Esophagus muscularis mucosa (tissue), 4 donors: Measurements from ENCODE around the gene PGLYRP4.

Source experiments
- EP300 ChIP-seq: sonication (generic); formaldehyde crosslinking; IDR thresholded peaks from one replicate; pipeline ENCODE4 v1.6.1; 2017; ENCODE audit warnings: antibody characterized with exemption
- POLR2A ChIP-seq: fragments of 450-650 bp; IDR thresholded peaks from one replicate; pipeline ENCODE4 v1.6.1; 2017; ENCODE audit warnings: antibody characterized with exemption, moderate library complexity, mild to moderate bottlenecking, low read depth
- POLR2AphosphoS5 ChIP-seq, 2 donors: sonication (generic); formaldehyde crosslinking; IDR thresholded peaks; one replicate each; pipeline ENCODE4 v1.6.1; 2017; ENCODE audit warnings: antibody characterized with exemption in 2 of 2
- TF ChIP-seq, protein P1 (sequence below), 3 experiments: fragments of 200-600 bp in 2 of 3; fragments of 450-650 bp in 1 of 3; sonication (generic) in 2 of 3; IDR thresholded peaks; one replicate each; pipeline ENCODE4 v1.5.1; 2017 to 2019; ENCODE audit warnings: antibody characterized with exemption in 3 of 3, mild to moderate bottlenecking in 2 of 3, moderate library complexity in 1 of 3

DNA sequence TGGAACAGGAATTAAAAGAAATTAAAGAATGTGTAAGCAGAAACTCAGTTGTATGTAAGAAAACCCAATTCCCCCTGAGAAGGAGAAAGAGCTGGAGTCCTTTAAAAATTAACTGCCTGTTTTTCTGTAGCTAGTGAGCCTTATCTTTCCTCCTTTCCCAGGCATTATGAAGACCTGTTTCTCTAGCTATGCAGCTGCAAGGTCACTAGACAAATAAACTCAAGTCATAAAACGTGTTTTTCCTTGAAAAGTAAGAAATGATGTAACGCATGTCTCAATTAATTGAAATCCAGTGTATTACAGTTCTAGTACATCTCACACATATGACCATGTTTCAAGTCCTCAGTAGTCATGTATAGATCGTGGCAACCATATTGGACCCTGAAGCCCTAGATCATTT is 21.5 kb upstream of the PGLYRP4 start:
- TF ChIP-seq, protein P1, sequence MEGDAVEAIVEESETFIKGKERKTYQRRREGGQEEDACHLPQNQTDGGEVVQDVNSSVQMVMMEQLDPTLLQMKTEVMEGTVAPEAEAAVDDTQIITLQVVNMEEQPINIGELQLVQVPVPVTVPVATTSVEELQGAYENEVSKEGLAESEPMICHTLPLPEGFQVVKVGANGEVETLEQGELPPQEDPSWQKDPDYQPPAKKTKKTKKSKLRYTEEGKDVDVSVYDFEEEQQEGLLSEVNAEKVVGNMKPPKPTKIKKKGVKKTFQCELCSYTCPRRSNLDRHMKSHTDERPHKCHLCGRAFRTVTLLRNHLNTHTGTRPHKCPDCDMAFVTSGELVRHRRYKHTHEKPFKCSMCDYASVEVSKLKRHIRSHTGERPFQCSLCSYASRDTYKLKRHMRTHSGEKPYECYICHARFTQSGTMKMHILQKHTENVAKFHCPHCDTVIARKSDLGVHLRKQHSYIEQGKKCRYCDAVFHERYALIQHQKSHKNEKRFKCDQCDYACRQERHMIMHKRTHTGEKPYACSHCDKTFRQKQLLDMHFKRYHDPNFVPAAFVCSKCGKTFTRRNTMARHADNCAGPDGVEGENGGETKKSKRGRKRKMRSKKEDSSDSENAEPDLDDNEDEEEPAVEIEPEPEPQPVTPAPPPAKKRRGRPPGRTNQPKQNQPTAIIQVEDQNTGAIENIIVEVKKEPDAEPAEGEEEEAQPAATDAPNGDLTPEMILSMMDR (IDR thresholded peaks at IDR 0.05), result no peak
- TF ChIP-seq POLR2A (no peak), EP300 (no peak), POLR2AphosphoS5 (IDR thresholded peaks at IDR 0.05) (no peak)
